ENCODE measurements around the gene SH3GL3.

SH3GL3 gene

DNA sequence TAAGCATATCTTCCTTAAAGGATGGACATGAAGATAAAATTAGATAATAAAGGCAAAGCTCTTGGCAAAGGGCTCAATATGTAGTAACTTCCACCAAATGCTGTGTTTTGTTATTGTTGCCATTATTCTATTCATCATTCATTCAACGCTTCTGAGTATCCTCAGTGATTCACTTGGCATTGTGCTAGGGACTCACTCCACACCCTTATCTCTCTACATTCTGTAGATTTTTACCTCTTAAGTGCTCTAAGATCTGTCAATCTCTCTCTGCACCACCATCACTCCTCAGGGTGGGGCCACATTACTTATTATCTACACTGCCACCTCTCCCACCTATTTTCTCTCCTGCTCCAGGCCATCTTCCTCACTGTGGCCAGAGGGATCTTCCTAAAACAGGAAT is 51.2 kb downstream of the SH3GL3 start:
- H3K27me3 ChIP-seq (ENCODE audit: control insufficient read depth in 5 of 5, insufficient read depth in 4 of 5, low read length in 5 of 5): peaks cover 0 to 3% (median 0%) of the 10 kb centered on the region in 5 donors
- no peak overlapping the region for H3K4me3 ChIP-seq (ENCODE audit: low read depth in 1 of 5, low read length in 5 of 5)
- no peak overlapping the region for H3K27ac ChIP-seq (ENCODE audit: low read depth, low read length)
- peaks cover 4 to 16% (median 8%) of the 10 kb centered on the region in 5 donors for H3K9me3 ChIP-seq (ENCODE audit: control insufficient read depth in 5 of 5, low read length in 5 of 5)
- no peak overlapping the region for H3K9ac ChIP-seq (ENCODE audit: low read length in 5 of 5)
- no peaks in the 10 kb centered on the region for H3K36me3 ChIP-seq (ENCODE audit: control insufficient read depth in 5 of 5, insufficient read depth in 5 of 5, low read length in 5 of 5)
- H3K4me1 ChIP-seq (ENCODE audit: control insufficient read depth in 5 of 5, insufficient read depth in 5 of 5, low read length in 5 of 5): no peaks in the 10 kb centered on the region

DNA sequence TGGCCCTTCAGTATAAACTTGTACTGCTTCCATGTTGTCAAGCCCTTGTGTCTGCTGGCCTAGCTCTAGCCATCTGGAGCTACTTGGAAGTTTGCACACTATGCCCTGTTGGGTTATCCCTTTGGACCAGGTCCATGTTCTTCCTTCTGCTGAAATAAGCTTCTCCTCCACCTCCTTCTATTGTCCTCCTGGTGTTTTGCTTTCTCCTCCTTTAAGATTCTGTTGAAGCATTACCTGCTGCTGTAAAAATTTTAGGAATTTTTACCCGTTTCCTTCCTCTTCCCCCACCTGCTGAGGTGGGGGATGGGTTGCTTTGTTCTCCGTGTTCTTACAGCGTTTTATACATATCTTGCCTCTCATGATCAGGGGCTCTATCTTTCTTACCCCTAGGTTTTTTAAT is 51.7 kb downstream of the SH3GL3 start:
- Histone ChIP-seq H3K9me3 (ENCODE audit: control insufficient read depth in 5 of 5, low read length in 5 of 5) (peaks cover 4 to 16% (median 8%) of the 10 kb centered on the region in 5 donors), H3K27ac (ENCODE audit: low read depth, low read length) (no peak overlapping the region), H3K4me3 (ENCODE audit: low read depth in 1 of 5, low read length in 5 of 5) (no peak overlapping the region), H3K27me3 (ENCODE audit: control insufficient read depth in 5 of 5, insufficient read depth in 4 of 5, low read length in 5 of 5) (peaks cover 0 to 3% (median 0%) of the 10 kb centered on the region in 5 donors), H3K9ac (ENCODE audit: low read length in 5 of 5) (no peak overlapping the region), H3K4me1 (ENCODE audit: control insufficient read depth in 5 of 5, insufficient read depth in 5 of 5, low read length in 5 of 5) (no peaks in the 10 kb centered on the region), H3K36me3 (ENCODE audit: control insufficient read depth in 5 of 5, insufficient read depth in 5 of 5, low read length in 5 of 5) (no peaks in the 10 kb centered on the region)

DNA sequence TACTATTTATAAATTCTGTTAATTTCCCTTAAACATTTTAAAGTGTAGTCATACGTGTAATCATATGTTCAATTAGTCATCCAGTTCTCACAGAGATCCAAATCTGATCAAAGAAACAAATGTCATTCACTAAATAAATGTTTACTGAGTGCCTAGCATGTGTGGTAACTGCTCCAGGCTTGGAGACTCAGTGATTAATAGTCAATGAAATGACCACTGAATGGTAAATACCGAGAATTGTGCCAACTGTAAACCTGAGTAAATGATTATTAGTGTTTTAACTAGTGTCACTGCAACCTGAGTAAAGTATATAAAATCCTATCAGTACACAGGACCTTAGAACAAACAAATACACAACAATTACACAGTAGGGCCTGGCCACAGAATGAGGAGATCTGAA is 52.3 kb downstream of the SH3GL3 start:
- peaks cover 4 to 16% (median 8%) of the 10 kb centered on the region in 5 donors for H3K9me3 ChIP-seq (ENCODE audit: control insufficient read depth in 5 of 5, low read length in 5 of 5)
- H3K9ac ChIP-seq (ENCODE audit: low read length in 5 of 5): no peak overlapping the region
- peaks cover 0 to 3% (median 0%) of the 10 kb centered on the region in 5 donors for H3K27me3 ChIP-seq (ENCODE audit: control insufficient read depth in 5 of 5, insufficient read depth in 4 of 5, low read length in 5 of 5)
- no peak overlapping the region for H3K27ac ChIP-seq (ENCODE audit: low read depth, low read length)
- no peaks in the 10 kb centered on the region for H3K36me3 ChIP-seq (ENCODE audit: control insufficient read depth in 5 of 5, insufficient read depth in 5 of 5, low read length in 5 of 5)
- H3K4me3 ChIP-seq (ENCODE audit: low read depth in 1 of 5, low read length in 5 of 5): no peak overlapping the region
- H3K4me1 ChIP-seq (ENCODE audit: control insufficient read depth in 5 of 5, insufficient read depth in 5 of 5, low read length in 5 of 5): no peaks in the 10 kb centered on the region

DNA sequence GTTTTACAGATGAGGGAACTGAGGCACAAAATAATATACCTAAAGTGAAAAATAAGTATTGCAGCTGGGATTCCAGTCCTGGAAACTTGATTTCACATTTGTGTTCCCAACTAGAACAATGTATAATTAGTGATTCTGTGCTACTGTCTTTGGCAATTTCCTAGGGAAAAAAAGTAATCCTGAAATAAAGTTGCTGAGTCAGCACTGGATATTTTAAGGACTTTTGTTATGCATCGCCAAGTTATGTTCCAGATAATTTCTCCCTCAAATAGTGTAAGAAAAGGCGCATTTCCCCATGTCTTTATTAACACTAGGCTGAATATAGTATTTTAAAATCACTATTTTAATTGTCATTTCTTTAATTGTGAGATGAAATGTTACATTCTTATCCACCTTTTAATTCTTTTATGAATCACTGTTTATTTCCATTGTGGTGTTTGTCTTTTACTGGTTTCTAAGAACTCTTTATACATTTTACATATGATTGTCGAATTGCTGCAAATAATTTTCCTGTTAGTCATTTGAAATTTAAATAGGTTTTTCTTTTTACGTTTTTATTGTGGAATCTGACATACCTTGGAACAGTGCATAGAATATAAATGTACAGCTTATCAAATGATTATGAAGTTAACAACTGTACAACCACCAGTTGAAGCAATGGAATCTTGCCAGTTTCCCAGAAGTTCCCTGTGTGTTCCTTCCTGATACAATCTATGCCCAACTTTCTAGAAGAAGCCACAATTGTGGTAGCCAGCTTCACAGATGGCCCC is 56.6 kb downstream of the SH3GL3 start:
- Histone ChIP-seq H3K4me3 (ENCODE audit: low read depth in 1 of 5, low read length in 5 of 5) (no peak overlapping the region), H3K36me3 (ENCODE audit: control insufficient read depth in 5 of 5, insufficient read depth in 5 of 5, low read length in 5 of 5) (no peaks in the 10 kb centered on the region)

DNA sequence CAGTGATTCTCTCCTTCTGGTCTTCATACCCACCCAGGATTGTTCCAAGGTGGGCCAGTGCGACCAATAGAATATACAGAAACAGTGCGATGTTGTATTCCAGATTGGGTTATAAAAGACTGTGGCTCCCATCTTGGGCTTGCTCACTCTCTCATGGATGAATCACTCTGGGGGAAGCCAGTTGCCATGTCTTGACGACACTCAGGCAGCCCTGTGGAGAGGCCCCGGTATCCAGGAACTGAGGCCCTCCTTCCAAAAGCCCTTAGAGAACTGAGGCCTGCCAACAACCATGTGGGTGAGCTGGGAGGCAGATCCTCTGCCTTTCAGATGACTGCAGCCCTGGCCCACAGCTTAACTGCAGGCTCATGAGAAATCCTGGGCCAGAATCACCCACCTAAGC is 57.2 kb downstream of the SH3GL3 start:
- no peak overlapping the region for H3K9ac ChIP-seq (ENCODE audit: low read length in 5 of 5)
- H3K36me3 ChIP-seq (ENCODE audit: control insufficient read depth in 5 of 5, insufficient read depth in 5 of 5, low read length in 5 of 5): no peaks in the 10 kb centered on the region
- no peaks in the 10 kb centered on the region for H3K9me3 ChIP-seq (ENCODE audit: control insufficient read depth in 5 of 5, low read length in 5 of 5)
- no peaks in the 10 kb centered on the region for H3K4me1 ChIP-seq (ENCODE audit: control insufficient read depth in 5 of 5, insufficient read depth in 5 of 5, low read length in 5 of 5)
- H3K27me3 ChIP-seq (ENCODE audit: control insufficient read depth in 5 of 5, insufficient read depth in 4 of 5, low read length in 5 of 5): no peaks in the 10 kb centered on the region
- no peak overlapping the region for H3K27ac ChIP-seq (ENCODE audit: low read depth, low read length)
- H3K4me3 ChIP-seq (ENCODE audit: low read depth in 1 of 5, low read length in 5 of 5): no peak overlapping the region

More for the DNA sequence above, 56.6 kb downstream of the SH3GL3 start:
- Histone ChIP-seq H3K27me3 (ENCODE audit: control insufficient read depth in 5 of 5, insufficient read depth in 4 of 5, low read length in 5 of 5) (no peaks in the 10 kb centered on the region), H3K27ac (ENCODE audit: low read depth, low read length) (no peak overlapping the region), H3K4me1 (ENCODE audit: control insufficient read depth in 5 of 5, insufficient read depth in 5 of 5, low read length in 5 of 5) (no peaks in the 10 kb centered on the region), H3K9me3 (ENCODE audit: control insufficient read depth in 5 of 5, low read length in 5 of 5) (peaks cover 0 to 2% (median under 1%) of the 10 kb centered on the region in 5 donors), H3K9ac (ENCODE audit: low read length in 5 of 5) (no peak overlapping the region)

DNA sequence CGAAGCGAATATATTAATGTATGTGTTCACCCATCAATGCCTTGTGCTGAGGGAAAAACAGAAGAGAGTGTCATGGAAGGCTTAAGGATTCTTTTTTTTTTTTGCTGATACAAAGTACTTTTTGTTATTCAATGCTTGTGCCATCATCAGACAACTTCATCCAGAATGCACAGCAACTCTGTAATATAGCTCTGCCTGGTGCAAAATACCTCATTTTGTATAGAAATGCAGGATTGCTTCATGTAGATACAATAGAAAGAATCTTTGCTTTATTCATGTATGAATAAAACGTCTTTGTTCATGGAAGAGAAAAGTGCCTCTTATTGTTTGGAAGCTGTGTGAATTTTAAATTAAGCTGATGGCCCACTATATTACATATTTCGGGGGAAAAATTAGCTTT is 62.9 kb downstream of the SH3GL3 start:
- no peak overlapping the region for H3K4me3 ChIP-seq (ENCODE audit: low read depth in 1 of 5, low read length in 5 of 5)
- no peak overlapping the region for H3K27ac ChIP-seq (ENCODE audit: low read depth, low read length)
- H3K9me3 ChIP-seq (ENCODE audit: control insufficient read depth in 5 of 5, low read length in 5 of 5): no peaks in the 10 kb centered on the region
- H3K27me3 ChIP-seq (ENCODE audit: control insufficient read depth in 5 of 5, insufficient read depth in 4 of 5, low read length in 5 of 5): no peaks in the 10 kb centered on the region
- no peaks in the 10 kb centered on the region for H3K36me3 ChIP-seq (ENCODE audit: control insufficient read depth in 5 of 5, insufficient read depth in 5 of 5, low read length in 5 of 5)
- H3K4me1 ChIP-seq (ENCODE audit: control insufficient read depth in 5 of 5, insufficient read depth in 5 of 5, low read length in 5 of 5): peaks cover 0 to 13% (median 6%) of the 10 kb centered on the region in 5 donors
- no peak overlapping the region for H3K9ac ChIP-seq (ENCODE audit: low read length in 5 of 5)

DNA sequence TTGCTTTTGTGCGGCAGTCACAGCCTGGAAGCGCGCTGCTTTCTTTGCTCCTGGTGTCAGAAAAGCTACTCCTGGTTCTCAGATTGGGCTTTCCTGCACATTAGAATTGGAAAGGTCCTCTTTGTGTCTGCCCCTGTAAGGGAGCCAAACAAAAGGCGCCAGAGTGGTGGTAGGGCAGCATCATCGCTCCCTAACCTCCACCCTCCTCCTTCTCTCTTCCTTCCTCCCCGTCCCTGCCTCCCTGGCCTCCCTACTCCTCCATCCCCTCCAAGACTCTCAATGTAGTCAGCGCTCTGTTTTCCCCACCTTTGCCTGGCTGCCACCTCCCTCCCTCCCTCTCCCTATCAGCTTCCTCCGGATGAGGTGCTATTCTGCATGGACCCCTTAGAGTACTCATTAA is 65.3 kb downstream of the SH3GL3 start:
- peaks cover 0 to 14% (median 6%) of the 10 kb centered on the region in 5 donors for H3K4me1 ChIP-seq (ENCODE audit: control insufficient read depth in 5 of 5, insufficient read depth in 5 of 5, low read length in 5 of 5)
- no peak overlapping the region for H3K4me3 ChIP-seq (ENCODE audit: low read depth in 1 of 5, low read length in 5 of 5)
- H3K9ac ChIP-seq (ENCODE audit: low read length in 5 of 5): no peak overlapping the region
- H3K36me3 ChIP-seq (ENCODE audit: control insufficient read depth in 5 of 5, insufficient read depth in 5 of 5, low read length in 5 of 5): no peaks in the 10 kb centered on the region
- no peaks in the 10 kb centered on the region for H3K9me3 ChIP-seq (ENCODE audit: control insufficient read depth in 5 of 5, low read length in 5 of 5)
- H3K27me3 ChIP-seq (ENCODE audit: control insufficient read depth in 5 of 5, insufficient read depth in 4 of 5, low read length in 5 of 5): no peaks in the 10 kb centered on the region
- H3K27ac ChIP-seq (ENCODE audit: low read depth, low read length): no peak overlapping the region

DNA sequence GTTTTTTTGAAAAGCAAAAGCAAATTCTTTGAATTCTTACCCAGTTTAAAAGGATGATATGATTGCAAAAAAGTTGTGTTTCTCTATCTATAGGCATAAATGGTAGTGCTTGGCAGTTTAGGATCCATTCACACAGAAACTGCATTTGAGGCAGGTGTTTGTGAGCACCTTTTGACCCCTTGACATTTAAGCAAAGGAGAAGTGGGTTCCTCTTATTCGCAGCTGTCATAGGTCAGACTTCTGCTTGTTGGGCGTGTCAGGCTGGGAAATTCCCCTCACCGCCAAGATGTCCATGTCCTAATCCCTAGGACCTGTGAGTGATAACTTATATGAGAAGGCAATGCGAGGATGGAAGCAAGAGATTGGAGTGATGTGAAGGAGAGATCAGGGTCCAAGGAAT is 67.4 kb downstream of the SH3GL3 start:
- Histone ChIP-seq H3K9me3 (ENCODE audit: control insufficient read depth in 5 of 5, low read length in 5 of 5) (no peaks in the 10 kb centered on the region), H3K27me3 (ENCODE audit: control insufficient read depth in 5 of 5, insufficient read depth in 4 of 5, low read length in 5 of 5) (no peaks in the 10 kb centered on the region), H3K4me3 (ENCODE audit: low read depth in 1 of 5, low read length in 5 of 5) (no peak overlapping the region), H3K9ac (ENCODE audit: low read length in 5 of 5) (no peak overlapping the region), H3K27ac (ENCODE audit: low read depth, low read length) (no peak overlapping the region), H3K36me3 (ENCODE audit: control insufficient read depth in 5 of 5, insufficient read depth in 5 of 5, low read length in 5 of 5) (no peaks in the 10 kb centered on the region), H3K4me1 (ENCODE audit: control insufficient read depth in 5 of 5, insufficient read depth in 5 of 5, low read length in 5 of 5) (peaks cover 0 to 14% (median 6%) of the 10 kb centered on the region in 5 donors)

DNA sequence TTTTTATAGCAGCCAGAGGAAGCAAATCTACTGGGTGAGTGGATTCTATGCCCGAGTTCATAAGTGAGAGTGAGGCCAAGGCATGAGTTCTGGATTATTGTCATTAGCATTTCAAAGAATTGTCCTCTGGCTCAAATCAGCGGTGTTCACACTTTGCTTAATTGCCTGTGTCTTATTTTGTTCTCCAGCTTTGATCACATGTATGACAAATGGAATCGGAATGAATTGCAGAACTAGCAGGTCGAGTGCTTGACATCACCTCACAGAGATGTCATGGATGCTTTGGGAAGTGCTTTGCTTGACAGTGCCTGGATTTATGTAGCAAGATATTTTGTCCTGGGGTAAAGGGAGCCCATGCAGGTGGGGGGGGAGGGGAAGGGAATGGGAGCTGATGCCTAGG is 68.0 kb downstream of the SH3GL3 start:
- H3K36me3 ChIP-seq (ENCODE audit: control insufficient read depth in 5 of 5, insufficient read depth in 5 of 5, low read length in 5 of 5): no peaks in the 10 kb centered on the region
- H3K4me3 ChIP-seq (ENCODE audit: low read depth in 1 of 5, low read length in 5 of 5): no peak overlapping the region
- H3K9me3 ChIP-seq (ENCODE audit: control insufficient read depth in 5 of 5, low read length in 5 of 5): no peaks in the 10 kb centered on the region
- peaks cover 0 to 14% (median 6%) of the 10 kb centered on the region in 5 donors for H3K4me1 ChIP-seq (ENCODE audit: control insufficient read depth in 5 of 5, insufficient read depth in 5 of 5, low read length in 5 of 5)
- no peak overlapping the region for H3K27ac ChIP-seq (ENCODE audit: low read depth, low read length)
- no peaks in the 10 kb centered on the region for H3K27me3 ChIP-seq (ENCODE audit: control insufficient read depth in 5 of 5, insufficient read depth in 4 of 5, low read length in 5 of 5)
- H3K9ac ChIP-seq (ENCODE audit: low read length in 5 of 5): no peak overlapping the region

DNA sequence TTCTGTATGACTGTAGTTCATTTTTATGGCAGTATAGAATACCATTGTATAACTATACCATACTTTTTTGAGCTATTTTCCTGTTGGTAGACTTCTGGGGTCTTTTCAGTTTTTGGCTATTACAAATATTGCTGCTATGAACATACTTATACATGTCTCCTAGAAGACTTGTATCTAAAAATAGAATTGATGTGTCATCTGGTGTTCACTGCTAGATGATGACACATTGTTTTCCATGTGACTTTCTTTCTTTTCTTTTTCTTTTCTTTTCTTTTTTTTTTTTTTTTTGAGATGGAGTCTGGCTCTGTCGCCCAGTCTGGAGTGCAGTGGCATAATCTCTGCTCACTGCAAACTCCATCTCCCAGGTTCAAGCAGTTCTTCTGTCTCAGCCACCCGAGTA is 69.8 kb downstream of the SH3GL3 start:
- no peaks in the 10 kb centered on the region for H3K27me3 ChIP-seq (ENCODE audit: control insufficient read depth in 5 of 5, insufficient read depth in 4 of 5, low read length in 5 of 5)
- H3K4me3 ChIP-seq (ENCODE audit: low read depth in 1 of 5, low read length in 5 of 5): no peak overlapping the region
- no peak overlapping the region for H3K9ac ChIP-seq (ENCODE audit: low read length in 5 of 5)
- no peak overlapping the region for H3K27ac ChIP-seq (ENCODE audit: low read depth, low read length)
- H3K9me3 ChIP-seq (ENCODE audit: control insufficient read depth in 5 of 5, low read length in 5 of 5): no peaks in the 10 kb centered on the region
- H3K36me3 ChIP-seq (ENCODE audit: control insufficient read depth in 5 of 5, insufficient read depth in 5 of 5, low read length in 5 of 5): no peaks in the 10 kb centered on the region
- H3K4me1 ChIP-seq (ENCODE audit: control insufficient read depth in 5 of 5, insufficient read depth in 5 of 5, low read length in 5 of 5): peaks cover 0 to 14% (median 6%) of the 10 kb centered on the region in 5 donors
